K562 (cell line): ENCODE results near the gene MPPED1. TPM values are rescaled to one million over a fixed set of nuclear protein-coding genes. Genes with fewer than 3 reads are reported as not detected.

Source experiments
- ATAC-seq: fragments of 200-7000 bp; cut with Tn5 transposase; 3 replicates; pipeline ENCODE4 v1.9.1; 2020; ENCODE audit warnings: moderate library complexity
- BruUV-seq: library from RNA; stranded (reverse); fragments of 400-500 nt; replicated peaks from 2 replicates; lab custom pipeline; 2021; lab: Mats Ljungman, UMichigan
- CTCF ChIA-PET: fragments of 300-600 bp; formaldehyde crosslinking; extraction: SDS; loops from one replicate; lab custom pipeline; 2021; ENCODE audit warnings: low intra/inter-chr PET ratio; lab: Yijun Ruan, JAX
- POLR2A ChIA-PET: fragments of 300-600, 350-650 bp; sonication (Branson Sonifier 250); formaldehyde crosslinking; extraction: SDS; loops from one replicate; lab custom pipeline; 2021; ENCODE audit warnings: antibody characterized with exemption, inconsistent platforms; lab: Yijun Ruan, JAX
- DNase-seq, 4 experiments: peaks; one replicate each; pipeline versions ENCODE4 v3.0.0 to v3.0.0-alpha.2; 2011 to 2018; ENCODE audit warnings: low spot score in 3 of 4, mixed read lengths in 3 of 4; ENCODE audit errors: extremely low read depth in 1 of 4
- FAIRE-seq: peaks from 2 replicates; lab custom pipeline; 2011; peaks lifted over from hg19 to GRCh38; lab: Jason Lieb, UNC
- H2AFZ ChIP-seq: 2 replicates; pipeline ENCODE4 v1.6.0; 2011; ENCODE audit warnings: low read depth, low read length, control low read depth, inconsistent platforms
- H3K27ac ChIP-seq: fragments of 200-600 bp; 3 replicates; pipeline ENCODE4 v1.8.0; 2011; ENCODE audit warnings: low read depth, mild to moderate bottlenecking, control low read depth, inconsistent platforms, low read length, moderate library complexity, mixed read lengths; ENCODE audit errors: extremely low read depth
- H3K27me3 ChIP-seq, 2 experiments: fragments of 300-600 bp in 1 of 2; 2 replicates in 1 of 2; 3 replicates in 1 of 2; pipeline versions ENCODE4 v1.6.0 to v1.8.0; 2011; ENCODE audit warnings: inconsistent platforms in 2 of 2, low read length in 2 of 2, mild to moderate bottlenecking in 1 of 2, mixed read lengths in 1 of 2, moderate library complexity in 1 of 2; ENCODE audit not compliant: control insufficient read depth in 2 of 2, insufficient read depth in 2 of 2
- H3K36me3 ChIP-seq: fragments of 300-600 bp; 3 replicates; pipeline ENCODE4 v1.8.0; 2011; ENCODE audit warnings: mild to moderate bottlenecking, low read length, inconsistent platforms; ENCODE audit not compliant: control insufficient read depth, insufficient read depth
- H3K4me1 ChIP-seq, 2 experiments: fragments of 200-600 bp in 1 of 2; replicated peaks in 1 of 2; 2 replicates in 1 of 2; 3 replicates in 1 of 2; pipeline versions ENCODE4 v1.5.1 to v1.8.0; 2011; ENCODE audit warnings: inconsistent platforms in 2 of 2, low read length in 2 of 2, mild to moderate bottlenecking in 1 of 2, mixed read lengths in 1 of 2, moderate library complexity in 1 of 2; ENCODE audit not compliant: control insufficient read depth in 2 of 2, insufficient read depth in 2 of 2
- H3K4me2 ChIP-seq: 2 replicates; pipeline ENCODE4 v1.6.1; 2011; ENCODE audit warnings: low read length, control low read depth, inconsistent platforms, mixed read lengths; ENCODE audit not compliant: insufficient read depth
- H3K4me3 ChIP-seq: fragments of 200-600 bp; sonication (generic), shearing (Covaris generic); 2 replicates; pipeline ENCODE4 v1.5.1; 2016; ENCODE audit warnings: control low read depth, inconsistent platforms
- H3K79me2 ChIP-seq: fragments of 200-600 bp; 3 replicates; pipeline ENCODE4 v1.8.0; 2011; ENCODE audit warnings: low read length, inconsistent platforms; ENCODE audit not compliant: control insufficient read depth, insufficient read depth
- H3K9ac ChIP-seq, 2 experiments: 2 replicates each; pipeline versions ENCODE4 v1.6.0 to v1.6.1; 2011; ENCODE audit warnings: low read depth in 2 of 2, low read length in 2 of 2, control low read depth in 1 of 2, inconsistent platforms in 1 of 2, mild to moderate bottlenecking in 1 of 2, mixed read lengths in 1 of 2; ENCODE audit not compliant: insufficient read depth in 1 of 2
- H3K9me1 ChIP-seq: one replicate; pipeline ENCODE4 v1.6.0; 2011; ENCODE audit warnings: inconsistent platforms, mild to moderate bottlenecking, low read length, moderate library complexity; ENCODE audit not compliant: control insufficient read depth, insufficient read depth
- H3K9me3 ChIP-seq: replicated peaks from 2 replicates; pipeline ENCODE4 v1.5.1; 2011; ENCODE audit warnings: low read depth, low read length, inconsistent platforms; ENCODE audit not compliant: control insufficient read depth, insufficient read depth
- H4K20me1 ChIP-seq: replicated peaks from 2 replicates; pipeline ENCODE4 v1.6.1; 2011; ENCODE audit warnings: low read length, inconsistent platforms, mixed read lengths; ENCODE audit not compliant: control insufficient read depth, insufficient read depth
- CBX1 ChIP-seq: sonication (generic); IDR thresholded peaks from 2 replicates; pipeline ENCODE4 v1.6.1; 2016; ENCODE audit warnings: antibody characterized with exemption, low read depth, mild to moderate bottlenecking
- CHD2 ChIP-seq: IDR thresholded peaks from 2 replicates; pipeline ENCODE4 v1.6.1; 2011; ENCODE audit warnings: low read depth, low read length
- NR2C1 ChIP-seq, 2 experiments: fragments of 450-650 bp; IDR thresholded peaks; 2 replicates each; pipeline ENCODE4 v1.6.1; 2017; ENCODE audit warnings: mild to moderate bottlenecking in 2 of 2, antibody characterized with exemption in 1 of 2, inconsistent platforms in 1 of 2, missing compliant biosample characterization in 1 of 2, missing genetic modification characterization in 1 of 2
- NR2C2 ChIP-seq, 2 experiments: fragments of 200-800 bp in 1 of 2; sonication (Bioruptor generic) in 1 of 2; sonication (generic) in 1 of 2; formaldehyde crosslinking in 1 of 2; IDR thresholded peaks; 2 replicates each; pipeline versions ENCODE4 v1.6.1 to v1.8.0; 2016 to 2022; ENCODE audit warnings: mild to moderate bottlenecking in 1 of 2, missing compliant biosample characterization in 1 of 2, missing genetic modification characterization in 1 of 2, missing genetic modification reagents in 1 of 2
- WGBS: fragments of 100-300 bp; shearing (Covaris generic); methylation state at CpG from one replicate; pipeline ENCODE4 v1.1.6; 2016; ENCODE audit warnings: low coverage, mixed read lengths; ENCODE audit not compliant: insufficient coverage; ENCODE audit errors: missing lambda C conversion rate; 5-methylcytosine and 5-hydroxymethylcytosine counted together
- in situ Hi-C: fragments of 300-500 bp; cut with MboI; formaldehyde crosslinking; loops from 4 replicates; pipeline ENCODE4 v1.15.0; 2018; ENCODE audit warnings: inconsistent platforms, mixed read lengths
- intact Hi-C: fragments of 100-400 bp; cut with micrococcal nuclease; formaldehyde crosslinking; loops from 2 replicates; pipeline ENCODE4 v1.14.2; 2022
- polyA plus RNA-seq, 8 experiments: library from polyadenylated mRNA; depleted of rRNA in 4 of 8; stranded (reverse) in 5 of 8; unstranded in 3 of 8; fragments of >200 nt; fragmentation: Nextera tagmentation in 2 of 8; fragmentation: Illumina TruSeq in 1 of 8; extraction: Ambion mirVana in 2 of 8; extraction: Trizol in 1 of 8; gene quantifications; 2 replicates each; pipeline versions ENCODE4 v1.2.1 to v1.2.3, GENCODE V29; 2011 to 2014; ENCODE audit warnings: inconsistent platforms in 1 of 8, missing spikeins in 1 of 8
- total RNA-seq, 7 experiments: library from RNA; depleted of rRNA in 6 of 7; stranded (reverse); fragments of >200 nt in 6 of 7; fragmentation: Illumina TruSeq in 2 of 7; extraction: Trizol in 2 of 7; gene quantifications; 2 replicates each; pipeline versions ENCODE4 v1.2.1 to v1.2.3, GENCODE V29; 2011 to 2021; ENCODE audit warnings: low replicate concordance in 1 of 7

The MPPED1 gene
- total and polyA plus RNA-seq, 9 of the 15 experiments (the other 6 are each of a cell fraction or from before 2014, with no cell fraction given), result not detected

- BruUV-seq, result no TSS peak
- ChIA-PET CTCF (no interaction called here), POLR2A (no interaction called here)
- H3K9me3 ChIP-seq, result no peaks in the 10 kb centered on the region
- H3K4me3 ChIP-seq, result no peak overlapping the region
- intact Hi-C loops, result no loop called here
- H3K36me3 ChIP-seq, result no peaks in the 10 kb centered on the region
- ATAC-seq, result no peak
- no peak for FAIRE-seq
- in situ Hi-C loops, result no loop called here
- WGBS, result under 1% methylated on average over 19 of the region's 28 CpGs
- no peaks in the 10 kb centered on the region for H4K20me1 ChIP-seq
- DNase-seq, result no peak
- H3K4me1 ChIP-seq, result no peaks in the 10 kb centered on the region
- no peak overlapping the region for H2AFZ ChIP-seq
- H3K27me3 ChIP-seq, result no peaks in the 10 kb centered on the region; a peak in 1 of 5 replicates
- H3K27ac ChIP-seq, result no peak overlapping the region
- no peak overlapping the region for H3K9ac ChIP-seq
- no peaks in the 10 kb centered on the region for H3K79me2 ChIP-seq
- no peak overlapping the region for H3K4me2 ChIP-seq
- TF ChIP-seq NR2C1 (IDR thresholded peaks at IDR 0.05), result no peak
- TF ChIP-seq NR2C1 (tag; IDR thresholded peaks at IDR 0.05), result peak; percentile 52
- TF ChIP-seq NR2C2 (CRISPR knock-in tag; IDR thresholded peaks at IDR 0.05), result no peak
- peak; percentile 76; the same call in 1 of the 2 replicates for TF ChIP-seq NR2C2 (tag; IDR thresholded peaks at IDR 0.05)
- TF ChIP-seq CHD2, result no peak
- TF ChIP-seq CBX1, result no peak
- H3K9me1 ChIP-seq, result no peaks in the 10 kb centered on the region
Observed at GRCh38 chr22:43474161-43475101, 62.6 kb downstream of the MPPED1 start.
